Testis (tissue), 2 donors: ENCODE results near the gene TTLL1.

Experiments
- POLR2A ChIP-seq: fragments of 450-650 bp; IDR thresholded peaks from one replicate; pipeline ENCODE4 v1.6.1; 2017; ENCODE audit warnings: antibody characterized with exemption, mild to moderate bottlenecking, moderate library complexity
- TF ChIP-seq, protein P1 (sequence below), 3 experiments: fragments of 450-650 bp in 2 of 3; fragments of 200-600 bp in 1 of 3; sonication (generic) in 1 of 3; IDR thresholded peaks; one replicate each; pipeline ENCODE4 v1.5.1; 2016 to 2019; ENCODE audit warnings: antibody characterized with exemption in 3 of 3, mild to moderate bottlenecking in 2 of 3, moderate library complexity in 1 of 3

DNA sequence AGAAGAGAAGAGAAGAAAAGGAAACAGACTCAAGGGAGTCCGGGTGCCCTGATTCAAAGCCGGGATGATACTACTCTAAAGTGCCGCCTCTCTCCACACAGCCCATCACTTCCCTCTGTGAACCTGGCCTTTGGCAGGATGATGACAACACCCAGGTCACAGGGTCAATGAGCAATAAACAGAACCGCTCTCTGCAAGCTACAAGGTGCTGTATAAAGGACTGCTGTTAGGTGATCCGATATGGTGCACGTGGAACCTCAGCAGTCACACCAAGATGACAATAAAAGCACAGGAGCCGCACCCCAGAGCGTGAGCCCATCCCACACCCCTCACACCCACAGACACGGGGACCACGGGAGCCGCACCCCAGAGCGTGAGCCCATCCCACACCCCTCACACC, 10.7 kb downstream of the TTLL1 start:
- TF ChIP-seq, protein P1, sequence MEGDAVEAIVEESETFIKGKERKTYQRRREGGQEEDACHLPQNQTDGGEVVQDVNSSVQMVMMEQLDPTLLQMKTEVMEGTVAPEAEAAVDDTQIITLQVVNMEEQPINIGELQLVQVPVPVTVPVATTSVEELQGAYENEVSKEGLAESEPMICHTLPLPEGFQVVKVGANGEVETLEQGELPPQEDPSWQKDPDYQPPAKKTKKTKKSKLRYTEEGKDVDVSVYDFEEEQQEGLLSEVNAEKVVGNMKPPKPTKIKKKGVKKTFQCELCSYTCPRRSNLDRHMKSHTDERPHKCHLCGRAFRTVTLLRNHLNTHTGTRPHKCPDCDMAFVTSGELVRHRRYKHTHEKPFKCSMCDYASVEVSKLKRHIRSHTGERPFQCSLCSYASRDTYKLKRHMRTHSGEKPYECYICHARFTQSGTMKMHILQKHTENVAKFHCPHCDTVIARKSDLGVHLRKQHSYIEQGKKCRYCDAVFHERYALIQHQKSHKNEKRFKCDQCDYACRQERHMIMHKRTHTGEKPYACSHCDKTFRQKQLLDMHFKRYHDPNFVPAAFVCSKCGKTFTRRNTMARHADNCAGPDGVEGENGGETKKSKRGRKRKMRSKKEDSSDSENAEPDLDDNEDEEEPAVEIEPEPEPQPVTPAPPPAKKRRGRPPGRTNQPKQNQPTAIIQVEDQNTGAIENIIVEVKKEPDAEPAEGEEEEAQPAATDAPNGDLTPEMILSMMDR (IDR thresholded peaks at IDR 0.05), result no peak
- TF ChIP-seq POLR2A, result no peak
